HG02840 (cell line): ENCODE results near the gene OR13C8.

Source experiments
- ATAC-seq: cut with Tn5 transposase; IDR thresholded peaks from one replicate; pipeline ENCODE4 v1.9.1; 2021; ENCODE audit warnings: mild to moderate bottlenecking, moderate library complexity, moderate number of reproducible peaks; ENCODE audit not compliant: unreplicated experiment, low FRiP score

The OR13C8 gene

GRCh38 chr9:104608336-104608735, 39.4 kb downstream of the OR13C8 start:
- ATAC-seq = no peak

GRCh38 chr9:104611213-104611612, 42.2 kb downstream of the OR13C8 start:
- no peak for ATAC-seq

GRCh38 chr9:104617418-104617817, 48.5 kb downstream of the OR13C8 start:
- no peak for ATAC-seq

- no peak for ATAC-seq
These were observed 49.1 kb downstream of the OR13C8 start, which contains the start of gene OR13C9 for GRCh38 chr9:104618104-104618503. Gene OR13C9 (minus strand): TSS chr9:104618204. CDS start chr9:104618204, 0 bp downstream.
